Kasumi-1 (cell line): ENCODE results near the gene SLC2A6.
A peak's percentile ranks its signal among the peaks of the same experiment; 100 is the strongest.

Experiments
- DNase-seq, 2 experiments: peaks; one replicate each; lab custom pipeline; 2025; lab: John Stamatoyannopoulos, UW

SLC2A6 gene

GRCh38 chr9:133477461-133477860 lies 1.4 kb downstream of the SLC2A6 start:
- DNase-seq: no peak

GRCh38 chr9:133476941-133477340 lies 2.0 kb downstream of the SLC2A6 start:
- no peak for DNase-seq

GRCh38 chr9:133476036-133476931 lies 2.6 kb downstream of the SLC2A6 start:
- no peak for DNase-seq

GRCh38 chr9:133475292-133476012 lies 3.4 kb downstream of the SLC2A6 start:
- DNase-seq: no peak

GRCh38 chr9:133474853-133475252 lies 4.0 kb downstream of the SLC2A6 start:
- no peak for DNase-seq

GRCh38 chr9:133474215-133474614 lies 4.7 kb downstream of the SLC2A6 start:
- peak; percentile 69 to 70 for DNase-seq

GRCh38 chr9:133473743-133474142 lies 5.2 kb downstream of the SLC2A6 start:
- no peak for DNase-seq

GRCh38 chr9:133472753-133473378 lies 6.0 kb downstream of the SLC2A6 start:
- DNase-seq: no peak

GRCh38 chr9:133472277-133472645 lies 6.6 kb downstream of the SLC2A6 start:
- DNase-seq: no peak

- DNase-seq: no peak
These were observed 7.2 kb downstream of the SLC2A6 start for GRCh38 chr9:133471551-133472276.

GRCh38 chr9:133470988-133471387 lies 7.9 kb downstream of the SLC2A6 start:
- no peak for DNase-seq

GRCh38 chr9:133470427-133470924 lies 8.4 kb downstream of the SLC2A6 start:
- no peak for DNase-seq

GRCh38 chr9:133468777-133469421 lies 10.0 kb downstream of the SLC2A6 start:
- DNase-seq: no peak

GRCh38 chr9:133468374-133468773 lies 10.5 kb downstream of the SLC2A6 start:
- DNase-seq: no peak

GRCh38 chr9:133467101-133467500 lies 11.8 kb downstream of the SLC2A6 start:
- DNase-seq: no peak

GRCh38 chr9:133465984-133466383 lies 12.9 kb downstream of the SLC2A6 start:
- DNase-seq: no peak

GRCh38 chr9:133464638-133465037 lies 14.3 kb downstream of the SLC2A6 start:
- no peak for DNase-seq

- DNase-seq: no peak
These were observed 14.9 kb downstream of the SLC2A6 start for GRCh38 chr9:133463864-133464615.

GRCh38 chr9:133463234-133463863 lies 15.6 kb downstream of the SLC2A6 start:
- DNase-seq: no peak

- no peak for DNase-seq
These were observed 16.9 kb downstream of the SLC2A6 start for GRCh38 chr9:133461975-133462374.
